Astrocyte of the cerebellum (primary cell): Measurements from ENCODE around the gene TMEM132C.

Experiments
- DNase-seq: peaks from one replicate; pipeline ENCODE4 v3.0.0-alpha.2; 2011; ENCODE audit warnings: low read depth
- H3K4me3 ChIP-seq: 2 replicates; pipeline ENCODE4 v1.5.1; 2011; ENCODE audit warnings: mild to moderate bottlenecking, low read depth, low read length, moderate library complexity
- in situ Hi-C: cut with HindIII; loops from 2 replicates; pipeline ENCODE4 v1.10.0; 2017; ENCODE audit warnings: low sequenced_read_pairs
- TF ChIP-seq, protein P1 (sequence below): IDR thresholded peaks from 2 replicates; pipeline ENCODE4 v1.5.1; 2012; ENCODE audit warnings: low read length, low read depth, moderate library complexity, mild to moderate bottlenecking; ENCODE audit errors: missing control alignments

TMEM132C gene

DNA sequence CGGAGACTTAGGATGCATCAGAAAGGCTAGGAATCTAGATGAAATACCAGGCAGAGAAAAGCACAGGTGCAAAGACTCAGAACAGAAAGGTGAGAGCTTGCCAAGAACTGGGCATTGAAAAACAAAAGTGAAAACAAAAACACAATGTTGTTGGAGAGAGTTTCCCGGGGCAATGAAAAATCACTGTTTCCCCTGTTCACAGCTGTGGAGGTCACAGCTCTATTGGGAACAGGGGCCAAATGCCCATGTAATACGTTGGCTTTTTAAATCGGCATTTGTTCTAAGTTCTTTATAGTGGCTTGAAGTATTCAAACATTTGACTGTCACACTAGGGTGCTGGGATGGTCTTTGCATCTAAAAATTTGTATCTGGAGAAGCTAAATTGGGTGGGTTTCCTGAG lies 448.5 kb downstream of the TMEM132C start:
- H3K4me3 ChIP-seq: no peak overlapping the region
- TF ChIP-seq, protein P1, sequence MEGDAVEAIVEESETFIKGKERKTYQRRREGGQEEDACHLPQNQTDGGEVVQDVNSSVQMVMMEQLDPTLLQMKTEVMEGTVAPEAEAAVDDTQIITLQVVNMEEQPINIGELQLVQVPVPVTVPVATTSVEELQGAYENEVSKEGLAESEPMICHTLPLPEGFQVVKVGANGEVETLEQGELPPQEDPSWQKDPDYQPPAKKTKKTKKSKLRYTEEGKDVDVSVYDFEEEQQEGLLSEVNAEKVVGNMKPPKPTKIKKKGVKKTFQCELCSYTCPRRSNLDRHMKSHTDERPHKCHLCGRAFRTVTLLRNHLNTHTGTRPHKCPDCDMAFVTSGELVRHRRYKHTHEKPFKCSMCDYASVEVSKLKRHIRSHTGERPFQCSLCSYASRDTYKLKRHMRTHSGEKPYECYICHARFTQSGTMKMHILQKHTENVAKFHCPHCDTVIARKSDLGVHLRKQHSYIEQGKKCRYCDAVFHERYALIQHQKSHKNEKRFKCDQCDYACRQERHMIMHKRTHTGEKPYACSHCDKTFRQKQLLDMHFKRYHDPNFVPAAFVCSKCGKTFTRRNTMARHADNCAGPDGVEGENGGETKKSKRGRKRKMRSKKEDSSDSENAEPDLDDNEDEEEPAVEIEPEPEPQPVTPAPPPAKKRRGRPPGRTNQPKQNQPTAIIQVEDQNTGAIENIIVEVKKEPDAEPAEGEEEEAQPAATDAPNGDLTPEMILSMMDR: no peak
- DNase-seq: no peak
- in situ Hi-C loops: no loop called here

DNA sequence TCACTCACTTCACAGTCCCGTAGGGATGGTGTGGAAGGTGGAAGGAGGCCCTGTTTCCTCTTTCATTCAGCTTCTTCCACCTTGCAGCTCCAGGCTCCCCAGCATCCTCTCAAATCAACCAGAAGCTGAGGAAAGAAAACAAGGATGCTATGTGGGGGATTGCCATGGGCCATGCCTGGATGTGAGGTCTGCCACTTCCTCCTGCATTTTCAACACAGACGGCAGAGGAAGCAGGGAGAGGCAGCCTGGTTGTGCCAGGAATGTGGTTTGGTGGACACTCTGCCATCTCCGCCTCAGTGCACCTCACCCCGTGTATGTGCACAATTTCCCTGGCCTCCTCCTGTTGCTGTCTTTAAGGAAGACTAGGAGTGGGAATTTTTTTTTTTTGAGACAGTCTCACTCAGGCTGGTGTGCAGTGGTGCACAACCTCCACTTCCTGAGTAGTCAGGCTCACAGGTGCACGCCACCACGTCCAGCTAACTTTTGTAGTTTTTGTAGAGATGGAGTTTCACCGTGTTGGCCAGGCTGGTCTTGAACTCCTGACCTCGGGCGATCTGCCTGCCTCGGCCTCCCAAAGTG lies 457.6 kb downstream of the TMEM132C start:
- TF ChIP-seq, protein P1: no peak
- H3K4me3 ChIP-seq: no peak overlapping the region
- in situ Hi-C loops: no loop called here
- no peak for DNase-seq

- no peak for DNase-seq
- in situ Hi-C loops: no loop called here
- TF ChIP-seq, protein P1: no peak
- no peak overlapping the region for H3K4me3 ChIP-seq
Observed at GRCh38 chr12:128726886-128727285, 459.9 kb downstream of the TMEM132C start.

- H3K4me3 ChIP-seq: no peak overlapping the region
- peak; percentile 0 for DNase-seq
- TF ChIP-seq, protein P1: no peak
- in situ Hi-C loops: no loop called here
Observed at GRCh38 chr12:128727461-128727860, 460.5 kb downstream of the TMEM132C start.

DNA sequence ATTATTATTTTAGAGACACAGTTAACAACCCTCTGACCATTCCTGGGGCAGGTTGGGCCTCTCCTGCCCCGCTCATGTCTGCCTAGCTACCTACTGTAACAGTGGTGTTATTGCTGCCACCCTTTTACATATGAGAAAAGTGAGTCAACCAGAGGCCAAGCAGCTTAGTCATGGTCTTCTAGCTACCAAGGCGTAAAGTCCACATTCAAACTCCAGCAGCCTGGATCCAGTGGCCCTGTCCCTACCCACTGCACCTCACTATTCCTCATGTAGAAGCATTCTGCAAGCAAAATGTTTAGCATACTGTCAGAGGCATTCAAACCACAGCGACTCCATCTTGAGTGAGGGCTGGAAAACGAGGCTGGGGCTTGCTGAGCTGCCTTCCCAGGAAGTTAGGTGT lies 461.0 kb downstream of the TMEM132C start:
- no peak for DNase-seq
- TF ChIP-seq, protein P1: no peak
- H3K4me3 ChIP-seq: no peak overlapping the region
- in situ Hi-C loops: no loop called here

DNA sequence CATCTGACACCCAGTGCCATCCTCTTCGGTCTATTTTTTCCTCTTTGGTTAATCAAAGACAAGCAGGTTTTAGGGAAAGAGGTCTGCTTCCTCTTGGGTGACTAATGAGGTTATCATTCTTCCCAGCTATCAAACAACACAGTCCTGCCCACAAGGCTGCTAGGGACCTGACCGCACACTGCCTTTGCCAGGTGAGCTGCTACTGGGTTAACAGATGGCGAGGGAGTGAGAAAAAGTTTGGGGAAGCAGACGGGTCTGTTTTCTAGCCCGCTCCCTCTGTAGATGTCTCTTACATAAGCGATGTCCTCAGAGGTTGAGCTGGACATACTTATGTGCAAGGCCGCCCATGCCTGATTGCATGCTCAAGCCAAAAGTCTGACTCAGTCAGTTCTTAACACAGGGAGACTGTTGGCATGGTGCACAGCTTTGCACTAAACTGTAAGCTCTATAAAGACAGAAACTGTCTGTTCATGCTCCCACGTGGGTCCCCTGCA lies 462.7 kb downstream of the TMEM132C start:
- no peak overlapping the region for H3K4me3 ChIP-seq
- TF ChIP-seq, protein P1: no peak
- in situ Hi-C loops: no loop called here
- no peak for DNase-seq
